Hematopoietic multipotent progenitor cell treated with erythropoietin and hydrocortisone succinate and interleukin-3 and kit ligand, for 15 days (in vitro differentiated cells): Measurements from ENCODE around the gene HEBP1.

Experiments
- DNase-seq: peaks from one replicate; pipeline ENCODE4 v3.0.0-alpha.2; 2015; ENCODE audit warnings: low spot score

The HEBP1 gene

DNA sequence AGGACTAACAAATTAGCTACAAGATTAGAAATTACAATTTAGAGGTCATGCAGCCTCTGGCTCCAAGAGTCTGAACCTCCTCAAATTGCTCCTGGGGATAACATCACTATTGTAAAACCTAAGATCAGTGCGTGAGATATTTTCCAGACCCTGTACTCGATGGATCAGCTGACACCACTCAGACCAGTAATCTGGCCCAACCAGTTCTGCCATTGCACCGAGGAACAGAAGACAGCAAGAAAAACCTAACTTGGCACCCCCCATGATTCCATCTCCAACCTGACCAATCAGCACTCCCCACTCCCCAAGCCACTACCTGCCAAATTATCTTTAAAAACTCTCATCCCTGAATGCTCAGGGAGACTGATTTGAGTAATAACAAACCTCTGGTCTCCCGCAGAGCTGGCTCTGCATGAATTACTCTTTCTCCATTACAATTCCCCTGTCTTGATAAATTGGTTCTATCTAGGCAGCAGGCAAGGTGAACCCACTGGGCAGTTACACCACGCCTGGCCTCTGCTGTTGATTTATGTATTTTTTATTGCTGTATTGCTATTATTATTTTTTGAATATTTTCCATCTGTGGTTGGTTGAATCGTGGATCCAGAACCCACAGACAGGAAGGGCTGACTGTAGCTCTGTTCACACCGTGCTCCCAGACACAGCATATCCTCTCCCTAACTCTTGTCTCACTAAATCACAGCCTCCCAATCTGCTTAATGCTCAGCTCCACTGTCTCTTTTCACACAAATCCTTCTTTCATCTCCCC lies 9.2 kb downstream of the HEBP1 start:
- DNase-seq = no peak

DNA sequence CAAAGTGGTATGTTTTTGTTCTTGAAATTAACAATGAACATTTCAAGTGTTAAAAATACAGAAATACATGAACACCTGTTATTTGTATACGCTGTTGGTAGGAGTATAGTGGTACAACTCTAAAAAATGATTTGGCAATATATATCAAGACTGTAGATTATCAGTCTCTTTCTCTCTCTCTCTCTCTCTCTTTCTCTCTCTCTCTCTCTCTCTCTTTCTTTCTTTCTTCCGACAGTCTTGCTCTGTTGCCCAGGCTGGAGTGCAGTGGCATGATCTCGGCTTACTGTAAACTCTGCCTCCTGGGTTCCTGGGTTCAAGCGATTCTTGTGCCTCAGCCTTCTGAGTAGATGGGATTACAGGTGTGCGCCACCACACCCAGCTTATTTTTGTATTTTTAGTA lies 12.6 kb downstream of the HEBP1 start:
- DNase-seq = no peak

DNA sequence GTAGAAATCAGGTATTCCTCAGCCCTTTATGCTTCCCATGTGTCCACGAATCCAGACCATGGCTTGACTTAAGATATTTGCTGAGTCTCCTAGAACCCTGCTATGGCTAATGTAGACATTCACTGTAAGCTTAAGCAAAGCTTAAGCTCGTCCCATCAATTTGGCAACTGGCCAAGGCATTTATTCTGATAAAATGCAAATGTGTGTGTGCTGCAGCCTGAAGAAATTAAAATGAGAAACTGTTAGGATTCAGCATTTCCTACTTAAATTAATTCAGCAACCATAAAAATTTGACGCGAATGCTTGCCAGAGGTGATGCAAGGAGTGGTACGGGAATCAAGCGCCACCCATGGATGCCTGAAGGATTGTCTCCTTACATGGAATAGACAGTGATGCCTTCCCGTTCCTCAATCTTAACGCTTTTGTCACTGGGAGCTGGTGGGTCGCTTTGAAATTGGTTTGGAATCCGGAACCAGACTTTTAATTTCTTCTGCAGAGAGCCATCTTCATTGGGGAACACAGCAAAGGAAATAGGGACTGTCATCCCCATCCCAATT lies 13.2 kb downstream of the HEBP1 start:
- DNase-seq = peak; percentile 80

DNA sequence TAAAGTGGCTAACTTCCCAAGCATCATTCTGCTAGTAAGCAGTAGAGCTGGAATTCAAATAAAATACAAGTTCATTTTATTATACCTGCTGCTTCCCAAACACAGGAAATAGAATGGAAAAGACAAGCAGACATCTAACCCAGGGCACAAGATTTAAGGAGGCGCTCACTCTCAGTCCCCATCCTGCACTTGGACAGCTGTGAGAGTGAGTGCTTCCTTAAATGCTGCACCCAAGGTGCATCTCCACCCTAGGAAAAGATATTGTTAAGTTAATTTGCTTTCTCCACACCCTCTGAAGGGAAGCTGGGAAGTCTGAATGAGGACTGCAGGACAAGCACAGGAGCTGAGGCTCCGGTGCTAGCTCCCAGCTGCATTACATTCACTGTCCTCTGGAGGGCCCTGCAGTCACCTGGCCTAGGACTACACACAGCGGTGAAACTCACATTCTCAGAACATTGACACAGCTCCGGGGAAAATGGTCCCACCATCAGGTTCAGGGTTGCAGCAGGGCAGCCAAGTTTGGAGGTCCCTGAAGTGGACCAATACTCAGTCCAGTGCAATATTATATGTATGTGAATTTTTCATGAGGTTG lies 14.2 kb downstream of the HEBP1 start:
- peak; percentile 56 for DNase-seq

DNA sequence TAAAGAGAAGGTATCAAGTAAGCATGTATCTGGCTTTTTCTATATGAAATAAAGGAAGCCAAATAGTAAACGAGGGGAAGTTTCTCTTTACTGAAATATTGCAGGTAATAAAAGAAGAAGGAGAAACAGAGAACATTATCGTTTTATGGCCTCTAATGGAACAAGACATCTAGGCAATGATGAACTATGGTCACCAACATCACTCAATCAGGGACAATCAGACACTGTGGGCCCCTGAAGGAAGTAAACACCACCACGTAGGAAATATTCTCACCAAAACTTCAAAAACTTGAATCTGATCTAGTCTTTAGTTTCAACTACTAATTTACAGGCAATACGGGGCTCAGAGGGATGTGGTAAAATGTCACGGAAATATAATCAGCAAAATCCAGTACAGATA lies 15.9 kb downstream of the HEBP1 start:
- DNase-seq = no peak

DNA sequence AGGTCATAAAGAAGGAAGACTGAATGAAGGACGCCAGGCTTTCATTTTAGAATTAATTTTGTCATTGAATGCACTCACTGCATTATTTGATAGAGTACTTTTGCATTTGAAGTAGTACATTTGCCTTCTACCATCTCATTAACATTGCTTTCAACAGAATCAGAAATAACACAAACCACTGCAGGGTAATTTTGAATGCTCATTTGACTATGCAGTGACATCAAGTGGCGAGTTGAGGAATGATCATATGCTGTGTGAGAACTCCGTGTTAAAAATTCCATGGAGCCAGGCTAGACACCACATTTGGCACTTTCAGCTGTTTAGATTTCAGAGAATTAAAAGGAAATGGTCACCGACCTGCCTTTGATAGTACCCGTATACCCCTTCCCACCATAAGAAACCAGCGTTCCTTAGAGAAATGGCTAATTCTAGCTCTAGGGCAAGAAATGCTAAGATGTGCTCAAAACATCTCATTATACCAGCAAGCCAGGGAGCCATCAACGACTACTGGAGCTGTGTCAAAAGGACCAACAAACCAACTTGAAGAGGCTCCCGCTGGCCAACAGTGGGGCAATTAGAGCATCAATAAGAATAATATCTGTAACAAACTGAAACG lies 16.5 kb downstream of the HEBP1 start:
- peak; percentile 54 for DNase-seq

DNA sequence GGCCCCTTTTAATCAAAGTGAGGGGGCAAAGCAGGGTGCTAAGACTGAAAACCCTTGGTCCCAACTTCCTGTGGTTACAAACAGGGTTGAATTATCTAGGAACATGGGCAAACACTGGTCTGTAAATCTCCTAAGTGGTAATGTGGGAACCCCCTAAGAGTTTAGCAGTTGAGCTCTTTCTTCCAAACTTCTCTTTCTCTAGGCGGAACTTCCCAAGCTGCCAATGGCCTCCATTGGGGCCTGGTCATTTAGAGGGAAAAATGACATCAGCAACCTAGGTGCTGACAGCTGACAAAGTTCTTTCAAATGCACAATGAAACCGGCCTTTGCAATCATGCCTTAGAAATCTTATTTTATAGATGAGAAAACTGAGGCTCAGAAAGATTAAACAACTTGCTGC lies 17.7 kb downstream of the HEBP1 start:
- no peak for DNase-seq

DNA sequence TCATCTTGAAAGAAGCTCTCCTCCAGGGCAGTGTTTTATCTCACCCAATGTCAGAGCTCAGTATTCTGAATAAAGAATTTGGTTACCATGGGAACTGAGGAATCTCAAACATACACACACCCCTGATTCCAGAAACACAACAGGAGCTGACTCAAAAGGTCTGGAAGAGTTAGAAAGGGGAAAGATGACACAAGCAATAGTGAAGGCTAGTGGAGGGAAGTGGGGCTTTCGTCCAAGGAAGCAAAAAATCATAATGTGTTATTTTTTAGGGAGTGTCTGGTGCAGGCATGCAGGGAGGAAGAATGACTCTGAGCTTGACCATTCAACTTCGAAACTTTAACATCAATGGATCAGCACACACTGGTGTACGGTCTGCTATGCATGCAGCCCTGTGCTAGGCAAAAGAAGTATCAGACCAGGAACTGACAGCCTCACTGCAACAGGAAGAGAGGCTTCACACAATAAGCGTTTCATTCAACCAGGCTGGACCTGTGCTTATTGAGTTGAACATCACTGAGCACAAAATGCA lies 20.3 kb downstream of the HEBP1 start:
- no peak for DNase-seq

DNA sequence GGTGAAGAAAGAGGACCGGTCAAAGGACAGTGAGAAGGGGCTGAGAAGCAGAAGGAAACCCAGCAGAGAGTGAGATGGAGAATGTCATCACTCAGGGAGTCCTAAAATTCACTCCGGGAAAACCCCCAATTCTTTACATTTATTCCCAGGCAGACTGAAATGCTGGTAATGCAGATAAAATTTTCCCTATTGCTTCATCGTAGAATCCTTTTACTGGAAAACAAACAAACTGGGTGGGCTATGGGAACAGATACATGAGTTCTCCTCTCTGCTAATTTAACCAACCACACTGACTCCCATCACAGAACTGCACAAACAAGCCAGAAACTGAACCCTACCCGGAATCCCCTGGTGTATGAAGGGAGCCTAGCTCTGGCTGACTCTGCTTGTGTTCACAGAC lies 20.9 kb downstream of the HEBP1 start:
- DNase-seq = no peak

DNA sequence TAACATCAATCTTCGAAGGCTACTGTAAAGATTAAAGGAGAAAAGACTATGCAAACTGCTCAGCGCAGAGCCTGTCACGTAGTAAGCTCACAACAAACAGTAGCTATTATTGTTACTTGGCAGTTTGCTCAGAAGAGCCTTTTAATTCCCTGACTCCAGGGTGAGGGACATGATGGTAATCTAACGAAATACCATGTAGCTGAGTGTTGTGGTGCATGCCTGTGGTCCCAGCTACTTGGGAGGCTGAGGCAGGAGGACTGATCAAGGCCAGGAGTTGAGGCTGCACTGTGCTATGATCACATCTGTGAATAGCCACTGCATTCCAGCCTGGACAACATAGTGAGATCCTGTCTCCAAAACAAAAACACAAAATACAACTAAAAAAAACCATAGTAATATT lies 22.8 kb downstream of the HEBP1 start:
- no peak for DNase-seq

DNA sequence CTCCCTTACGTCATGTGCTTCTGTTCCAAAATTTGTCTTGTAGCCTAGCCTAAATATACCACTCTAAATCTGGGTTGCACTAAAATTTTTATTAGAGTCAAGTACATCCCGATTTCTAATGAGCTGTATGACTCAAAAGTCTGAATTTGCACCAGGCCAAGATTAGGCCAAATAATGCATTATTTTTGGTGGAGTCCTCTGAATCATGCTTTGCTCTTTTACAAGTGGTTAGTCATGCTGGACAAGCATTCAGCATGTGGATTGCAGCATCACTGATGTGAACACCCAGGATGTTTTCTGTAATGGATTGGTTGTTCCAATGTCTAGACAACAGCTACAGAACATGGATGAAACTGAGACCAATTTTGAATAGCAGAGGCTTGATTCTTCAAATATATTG lies 23.7 kb downstream of the HEBP1 start:
- no peak for DNase-seq

DNA sequence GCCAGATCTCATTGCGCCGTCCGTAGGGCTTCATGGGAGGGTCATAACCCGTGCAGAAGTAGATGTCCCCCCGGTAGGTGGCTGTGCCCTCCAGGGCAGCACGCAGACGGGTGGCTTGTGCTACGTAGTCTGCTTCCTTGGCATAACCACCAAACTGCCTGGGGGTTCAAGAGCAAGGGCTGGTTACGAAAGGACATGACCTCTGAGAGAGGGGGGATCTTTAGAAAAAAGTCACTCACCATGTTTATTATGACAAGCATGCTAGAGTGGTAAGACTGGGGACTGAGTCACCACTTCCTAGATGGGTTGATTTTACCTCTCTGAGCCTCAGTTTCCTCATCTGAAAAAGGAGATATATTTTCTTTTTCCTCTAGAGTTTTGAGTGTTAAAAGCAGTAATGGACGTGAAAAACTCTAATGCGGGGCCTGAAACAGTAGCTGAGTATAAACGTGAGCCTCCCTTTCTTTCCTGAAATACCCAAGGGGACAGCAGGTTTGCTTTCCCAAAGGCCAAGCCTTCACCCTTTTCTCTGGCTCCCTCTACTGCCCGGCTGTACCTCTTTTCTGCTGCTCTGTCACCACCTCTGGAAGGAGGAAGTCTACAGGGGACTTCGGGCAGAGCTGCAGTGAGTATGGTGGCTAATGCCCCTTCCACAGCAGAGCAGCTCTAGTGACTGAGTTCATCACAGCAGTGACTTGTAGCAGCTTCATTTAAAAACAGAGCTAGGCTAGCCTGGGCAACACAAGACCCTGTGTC lies 24.6 kb downstream of the HEBP1 start:
- DNase-seq = no peak

DNA sequence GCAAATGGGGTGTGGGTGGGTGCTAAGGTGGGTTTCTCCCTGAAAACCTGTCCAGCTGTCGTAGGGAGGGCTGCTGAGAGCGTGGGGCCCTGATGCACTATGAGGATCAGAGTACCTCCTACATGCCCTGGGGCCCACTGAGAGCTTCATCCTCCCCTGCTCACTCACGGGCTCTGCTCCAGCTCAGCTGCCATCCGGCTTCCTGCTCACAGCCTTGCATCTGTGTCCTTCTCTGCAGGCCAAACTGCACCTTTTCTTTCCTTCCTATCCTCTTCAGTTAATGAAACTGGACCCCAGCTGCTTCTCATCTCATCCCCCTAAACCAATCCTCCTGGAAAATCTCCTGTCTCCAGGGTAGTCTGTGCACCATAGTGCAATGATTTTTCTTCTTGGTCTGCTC lies 25.9 kb downstream of the HEBP1 start:
- DNase-seq = no peak

DNA sequence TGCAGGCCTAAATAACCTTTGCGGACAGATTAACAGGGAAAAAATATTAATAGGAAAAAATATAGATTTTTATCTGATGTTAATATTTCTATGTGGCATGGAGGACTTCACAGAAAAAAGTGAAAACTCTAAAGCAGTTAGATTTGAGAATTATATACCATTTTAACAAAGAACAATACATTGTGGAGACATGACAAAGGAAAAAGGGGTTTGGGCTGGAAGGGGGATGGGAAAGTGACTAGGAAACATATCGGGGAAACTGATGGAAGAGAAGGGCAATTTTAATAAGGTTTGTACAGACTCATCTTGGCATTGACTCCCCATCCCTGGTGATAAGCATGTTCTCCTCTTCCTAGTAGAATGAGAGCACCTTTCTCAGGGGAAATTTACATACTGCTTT lies 27.0 kb downstream of the HEBP1 start:
- DNase-seq = no peak

DNA sequence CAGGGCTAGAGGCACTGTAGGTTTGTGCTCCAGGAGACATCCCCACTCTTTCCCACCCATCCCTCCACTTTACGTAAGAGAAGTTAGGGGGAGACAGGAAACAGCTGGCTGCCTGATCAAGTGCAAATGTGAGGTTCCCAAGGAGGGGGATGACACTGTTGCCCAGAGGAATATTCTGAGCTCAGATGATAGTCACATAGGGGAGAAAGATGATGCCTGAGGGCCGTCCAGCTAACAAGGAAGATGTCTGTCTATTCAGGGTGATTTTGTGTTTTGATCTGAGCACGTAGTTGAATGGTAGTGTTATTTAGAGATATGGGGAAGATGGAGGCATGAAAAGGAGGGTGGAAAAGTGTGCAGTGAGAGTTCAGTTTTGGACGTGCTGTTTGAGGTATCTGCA lies 34.2 kb downstream of the HEBP1 start:
- DNase-seq = no peak

DNA sequence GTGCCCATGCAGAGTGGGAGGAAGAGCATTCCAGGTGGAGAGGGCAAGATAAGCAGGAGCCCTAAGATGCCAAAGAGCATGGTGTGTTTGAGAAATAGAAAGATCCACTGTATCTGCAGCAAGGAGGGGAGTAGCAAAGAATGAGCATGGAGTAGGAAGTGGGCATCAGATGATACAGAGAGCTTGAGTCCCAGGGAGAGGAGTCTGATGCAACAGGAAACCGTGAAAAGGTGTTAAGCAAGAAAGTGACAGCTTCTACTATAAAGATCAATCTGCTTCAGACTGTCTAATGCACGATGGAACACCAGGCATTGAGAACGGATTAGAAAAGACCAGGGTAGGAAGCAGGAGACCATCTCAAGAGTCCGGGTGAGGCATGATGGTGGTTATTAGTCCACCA lies 35.8 kb downstream of the HEBP1 start:
- DNase-seq = no peak

DNA sequence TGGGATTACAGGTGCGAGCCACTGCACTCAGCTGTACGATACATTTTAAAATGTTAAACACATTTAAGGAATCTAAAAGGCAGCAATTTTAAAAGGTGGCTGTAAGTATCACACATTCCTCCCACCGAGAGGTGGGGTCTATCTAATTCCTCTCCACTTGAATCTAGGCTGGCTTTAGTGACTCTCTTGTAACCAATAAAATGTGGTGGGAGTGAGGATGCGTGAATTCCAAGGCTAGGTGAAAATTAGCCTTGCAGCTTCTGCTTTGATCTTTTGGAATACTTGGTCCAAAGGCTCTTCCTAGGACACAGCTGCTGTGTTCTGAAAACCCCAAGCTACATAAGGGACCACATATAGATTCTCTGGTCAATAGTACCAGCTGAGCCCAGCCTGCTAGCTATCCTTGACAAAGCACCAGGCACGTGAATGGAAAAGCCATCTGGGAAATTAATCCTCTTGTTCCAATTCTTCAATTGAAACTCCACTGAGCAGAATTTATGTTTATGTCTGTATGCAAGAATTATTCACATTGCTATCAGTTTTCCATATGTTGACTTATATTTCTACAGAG lies 39.3 kb downstream of the HEBP1 start:
- DNase-seq = no peak

DNA sequence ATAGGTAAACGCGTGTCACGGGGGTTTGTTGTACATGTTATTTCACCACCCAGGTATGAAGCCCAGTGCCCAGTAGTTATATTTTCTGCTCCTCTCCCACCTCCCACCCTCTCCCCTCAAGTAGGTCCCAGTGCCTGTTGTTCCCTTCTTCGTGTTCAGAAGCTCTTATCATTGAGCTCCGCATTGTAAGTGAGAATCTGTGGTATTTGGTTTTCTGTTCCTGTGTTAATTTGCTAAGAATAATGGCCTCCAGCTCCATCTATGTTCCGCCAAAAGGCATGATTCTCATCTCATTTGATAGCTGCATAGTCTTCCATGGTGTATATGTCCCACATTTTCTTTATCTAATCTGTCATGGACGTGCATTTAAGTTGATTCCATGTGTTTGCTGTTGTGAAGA lies 41.2 kb downstream of the HEBP1 start:
- DNase-seq = no peak

DNA sequence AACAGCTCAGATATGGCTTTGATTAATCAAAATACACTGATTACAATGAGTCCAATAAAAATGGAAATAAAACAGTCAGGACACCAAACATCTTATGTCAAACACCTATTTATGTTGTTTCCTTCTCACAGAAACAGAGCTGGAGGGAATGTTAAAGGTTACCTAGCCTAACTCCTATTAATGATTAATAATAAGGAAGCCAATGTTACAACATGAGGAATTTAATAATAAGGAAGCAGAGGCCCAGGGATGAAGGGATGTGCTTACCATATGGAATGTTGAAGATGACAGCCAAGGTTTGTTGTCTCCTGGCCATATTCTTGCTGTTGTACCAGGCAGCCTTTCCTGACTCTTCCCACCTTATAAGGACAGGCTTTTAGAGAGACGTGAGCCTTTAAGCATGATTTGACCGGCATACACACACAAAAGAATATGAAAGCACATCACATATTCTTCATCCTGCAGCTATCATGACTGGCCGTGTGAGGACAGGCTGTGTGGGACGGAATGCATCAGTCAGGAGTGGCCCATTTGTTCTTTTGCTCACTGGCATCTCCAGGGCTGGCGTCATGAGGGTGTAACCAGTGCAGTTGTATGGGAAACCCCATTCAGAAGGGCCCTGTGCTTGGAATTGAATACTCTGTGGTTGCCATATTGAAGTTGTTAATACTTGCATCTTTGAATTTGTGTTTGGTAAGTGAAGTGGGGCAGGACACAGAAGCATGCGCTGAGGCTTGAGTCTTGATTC lies 45.0 kb downstream of the HEBP1 start:
- no peak for DNase-seq

DNA sequence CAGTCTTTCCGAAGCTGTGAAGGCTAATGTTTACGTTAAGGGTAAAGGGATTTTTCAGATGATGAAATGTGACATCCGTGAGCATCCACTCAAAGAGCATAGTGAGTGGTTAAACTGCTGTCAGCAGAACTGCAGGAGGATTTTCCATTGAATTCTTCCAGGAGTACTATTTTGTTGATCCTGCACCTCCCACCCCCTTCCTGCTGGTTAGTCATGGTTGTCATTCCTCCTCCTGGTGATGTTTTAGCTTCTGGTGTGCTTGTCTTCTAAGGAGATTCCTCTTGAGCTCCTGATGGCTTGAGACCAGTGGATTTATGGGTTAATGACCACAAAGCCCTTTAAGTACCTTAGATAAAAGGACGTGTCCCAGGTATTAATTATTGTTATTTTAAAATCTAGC lies 45.7 kb downstream of the HEBP1 start:
- no peak for DNase-seq

DNA sequence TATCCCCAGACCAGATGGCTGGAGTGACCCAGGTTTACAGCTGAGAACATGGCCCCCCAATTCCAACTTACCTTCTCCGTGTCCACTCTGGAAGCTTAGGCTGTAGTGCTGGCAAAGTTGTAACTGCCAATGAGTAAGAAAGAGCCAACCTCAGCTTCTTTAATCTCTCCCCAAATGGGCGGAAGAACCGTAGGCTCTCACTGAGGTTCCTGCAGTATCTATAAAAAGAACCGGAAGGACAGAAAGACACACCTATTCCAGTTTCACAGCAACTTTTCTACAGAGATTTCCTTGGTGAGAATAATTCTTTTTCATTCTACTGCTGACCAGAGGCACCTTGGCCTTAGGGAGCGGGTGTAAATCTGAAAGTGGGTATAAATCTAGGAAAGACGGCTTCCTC lies 48.0 kb downstream of the HEBP1 start, which contains the start of gene GPRC5D:
TSS of gene GPRC5D (minus strand) at position 135 of the 400 bp plus-strand sequence. CDS start 1,786 bp downstream, outside the sequence.
- no peak for DNase-seq
